Choroid plexus epithelial cell (primary cell): ENCODE measurements around the gene RAB42.
A peak's percentile ranks its signal among the peaks of the same experiment; 100 is the strongest.
"Not testable (repeated sequence)": the region's sequence is repeated elsewhere in the genome, so short reads cannot be mapped to it uniquely, and the experiment has no call there.

Experiments used
- DNase-seq: peaks from one replicate; pipeline ENCODE4 v3.0.0-alpha.2; 2010; ENCODE audit warnings: low read depth
- H3K4me3 ChIP-seq: 2 replicates; pipeline ENCODE4 v1.5.1; 2011; ENCODE audit warnings: low read depth, mild to moderate bottlenecking, control low read depth, low read length, moderate library complexity
- TF ChIP-seq, protein P1 (sequence below): conservative IDR thresholded peaks from 2 replicates; pipeline ENCODE4 v1.5.1; 2011; ENCODE audit warnings: low read depth, mild to moderate bottlenecking, control low read depth, inconsistent platforms, low read length, moderate library complexity

RAB42 gene

DNA sequence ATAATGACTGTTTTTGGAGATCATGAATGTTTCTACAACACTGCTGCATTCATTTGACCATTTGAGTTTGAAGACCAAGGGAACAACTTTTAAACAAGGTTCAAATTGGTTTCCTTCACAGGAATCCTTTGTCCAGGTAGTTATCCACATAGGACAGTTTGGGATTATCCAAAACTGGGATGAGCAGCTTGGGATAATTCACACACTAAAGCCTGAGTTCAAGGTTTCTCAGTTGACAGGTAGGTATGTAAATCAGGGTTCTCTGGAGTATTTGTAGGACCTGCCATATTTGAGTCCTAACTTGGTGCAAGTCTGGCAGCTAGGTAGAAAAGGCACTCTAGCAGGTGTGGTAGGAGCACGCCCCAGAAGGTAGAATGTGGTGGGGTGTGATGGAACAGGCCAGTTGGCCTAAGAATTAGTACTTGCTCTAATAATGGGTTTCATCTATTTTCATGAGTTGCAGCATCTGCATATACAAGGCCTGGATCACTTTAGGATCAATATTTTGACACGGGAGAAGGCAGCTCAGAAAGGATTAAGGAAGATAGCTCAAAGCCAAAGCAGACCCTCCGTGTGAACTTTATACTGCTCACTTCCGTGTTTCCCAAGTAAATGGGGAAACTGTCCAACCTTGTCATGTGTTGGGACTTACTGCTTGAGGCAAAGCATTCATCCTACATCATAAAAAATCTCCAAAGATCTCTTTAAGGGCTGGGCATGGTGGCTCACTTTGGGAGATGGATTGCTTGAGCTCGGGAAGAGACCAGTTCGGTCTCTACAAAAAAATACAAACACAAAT, 14.1 kb upstream of the RAB42 start:
- DNase-seq, result no peak
- TF ChIP-seq, protein P1, sequence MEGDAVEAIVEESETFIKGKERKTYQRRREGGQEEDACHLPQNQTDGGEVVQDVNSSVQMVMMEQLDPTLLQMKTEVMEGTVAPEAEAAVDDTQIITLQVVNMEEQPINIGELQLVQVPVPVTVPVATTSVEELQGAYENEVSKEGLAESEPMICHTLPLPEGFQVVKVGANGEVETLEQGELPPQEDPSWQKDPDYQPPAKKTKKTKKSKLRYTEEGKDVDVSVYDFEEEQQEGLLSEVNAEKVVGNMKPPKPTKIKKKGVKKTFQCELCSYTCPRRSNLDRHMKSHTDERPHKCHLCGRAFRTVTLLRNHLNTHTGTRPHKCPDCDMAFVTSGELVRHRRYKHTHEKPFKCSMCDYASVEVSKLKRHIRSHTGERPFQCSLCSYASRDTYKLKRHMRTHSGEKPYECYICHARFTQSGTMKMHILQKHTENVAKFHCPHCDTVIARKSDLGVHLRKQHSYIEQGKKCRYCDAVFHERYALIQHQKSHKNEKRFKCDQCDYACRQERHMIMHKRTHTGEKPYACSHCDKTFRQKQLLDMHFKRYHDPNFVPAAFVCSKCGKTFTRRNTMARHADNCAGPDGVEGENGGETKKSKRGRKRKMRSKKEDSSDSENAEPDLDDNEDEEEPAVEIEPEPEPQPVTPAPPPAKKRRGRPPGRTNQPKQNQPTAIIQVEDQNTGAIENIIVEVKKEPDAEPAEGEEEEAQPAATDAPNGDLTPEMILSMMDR, result no peak
- H3K4me3 ChIP-seq, result no peak overlapping the region

DNA sequence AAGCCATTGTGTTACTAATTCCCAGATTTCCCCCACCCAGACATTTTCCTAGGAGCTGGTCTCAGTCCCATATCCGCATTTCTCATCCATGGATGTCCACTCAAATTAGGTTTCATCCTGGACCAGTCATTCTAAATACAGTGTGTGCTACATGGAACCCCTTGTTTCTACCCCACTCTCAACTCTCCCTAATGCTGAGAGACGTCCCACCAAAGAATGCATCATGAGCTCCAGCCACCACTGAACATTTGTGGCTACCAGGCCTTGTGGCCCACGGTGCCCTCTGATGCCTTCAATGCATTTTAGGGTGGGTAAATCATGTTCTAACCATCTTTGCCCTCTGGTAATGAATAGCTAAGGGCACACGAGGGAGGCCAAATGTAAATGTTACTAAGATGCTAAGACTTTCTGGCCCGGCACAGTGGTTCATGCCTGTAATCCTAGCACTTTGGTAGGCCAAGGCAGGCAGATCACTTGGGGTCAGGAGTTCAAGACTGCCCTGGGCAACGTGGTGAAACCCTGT, 13.3 kb upstream of the RAB42 start:
- DNase-seq, result no peak
- TF ChIP-seq, protein P1, result no peak
- H3K4me3 ChIP-seq, result no peak overlapping the region

DNA sequence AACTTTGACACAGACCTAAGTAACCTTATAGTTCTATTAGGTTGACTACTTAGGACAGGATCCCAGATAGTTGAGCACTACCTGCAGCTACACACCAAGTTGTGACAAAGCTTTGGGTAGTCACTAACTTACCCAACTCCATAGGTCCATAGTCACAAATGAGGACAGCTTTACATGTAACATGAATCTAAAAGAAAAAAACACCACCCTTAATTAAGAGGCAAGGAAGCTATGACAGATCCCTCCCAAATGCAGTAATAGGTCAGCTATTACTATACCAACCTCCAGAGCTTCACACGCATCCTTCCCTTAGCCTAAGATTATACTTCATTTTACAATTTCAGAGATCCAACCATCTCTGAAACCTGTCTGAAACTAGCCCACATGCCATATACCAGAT, 12.7 kb upstream of the RAB42 start:
- H3K4me3 ChIP-seq, result peak overlapping the region; percentile 4
- no peak for DNase-seq
- TF ChIP-seq, protein P1, result no peak

DNA sequence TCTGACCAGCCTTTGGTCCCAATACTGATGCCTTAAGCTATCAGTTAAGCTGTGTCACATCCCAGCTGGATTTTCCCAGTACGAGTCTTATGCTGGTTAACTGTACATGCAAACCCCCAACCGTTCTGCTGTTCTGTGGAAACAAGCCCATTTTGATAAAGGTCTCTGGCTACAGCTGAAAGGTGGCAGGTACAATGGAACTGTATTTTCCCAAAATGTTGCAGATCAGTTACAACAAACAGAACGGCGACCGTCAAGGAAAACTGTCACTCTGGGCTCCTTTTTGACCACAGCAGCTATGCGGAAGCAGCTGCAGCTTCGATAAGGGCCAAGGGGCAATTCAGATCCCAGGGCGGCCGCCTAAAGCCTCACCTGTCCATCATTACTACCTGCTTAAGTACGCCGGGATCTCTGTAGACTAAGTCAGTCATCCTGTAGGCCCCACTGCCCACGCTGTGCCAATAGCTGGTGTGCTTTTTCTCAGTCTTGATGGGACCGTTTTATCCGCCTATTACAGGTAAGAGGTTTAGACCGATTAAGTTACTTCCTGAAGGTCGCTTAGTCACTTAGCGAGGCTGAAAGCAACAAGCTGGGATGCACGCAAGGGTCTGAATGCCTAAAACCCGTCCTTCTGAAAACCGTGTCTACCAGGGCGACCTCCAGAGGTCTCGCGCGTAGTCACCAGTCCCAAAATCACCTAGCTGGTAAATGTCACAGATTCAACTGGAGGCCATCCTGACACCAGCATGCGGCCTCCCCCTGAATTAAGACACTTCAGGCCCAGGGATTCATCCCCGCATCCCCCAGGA, 11.1 kb upstream of the RAB42 start:
- DNase-seq, result peak; percentile 39
- H3K4me3 ChIP-seq, result peak overlapping the region; percentile 93
- TF ChIP-seq, protein P1, result no peak

DNA sequence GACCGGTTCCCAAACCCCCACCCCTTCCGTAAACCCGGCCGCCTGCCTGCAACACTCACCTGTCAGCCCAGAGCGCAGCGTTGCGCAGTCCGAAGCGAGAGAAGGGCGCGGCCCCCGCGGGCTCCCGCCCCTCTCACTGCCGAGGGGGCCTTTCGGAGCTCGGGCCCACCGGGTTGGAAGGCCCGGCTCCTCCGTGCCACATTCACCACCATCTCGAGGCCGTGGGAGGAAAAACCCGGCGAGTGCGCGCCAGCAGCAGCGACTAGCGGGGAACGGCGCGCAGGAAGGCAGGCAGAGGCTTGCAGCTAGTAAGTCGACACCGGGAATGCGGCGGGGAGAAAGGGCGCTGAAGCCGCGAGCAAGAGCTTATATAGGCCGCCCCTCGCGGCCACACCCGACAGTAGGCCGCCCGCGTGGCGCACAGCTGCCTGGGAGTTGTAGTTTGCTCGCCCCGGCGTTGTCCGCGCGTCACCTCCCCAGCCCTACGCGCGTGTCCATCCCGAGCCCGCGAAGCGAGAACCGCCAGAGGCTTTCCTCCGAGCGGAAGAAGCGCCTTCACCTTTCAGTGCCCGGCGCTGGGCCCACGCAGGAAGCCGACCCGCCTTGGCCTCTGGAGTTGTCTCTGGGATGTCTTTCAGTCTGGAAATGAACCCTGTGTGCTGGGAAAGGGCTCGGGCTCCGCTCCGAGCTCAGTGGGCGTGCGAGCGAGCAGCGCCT, 10.4 kb upstream of the RAB42 start:
- TF ChIP-seq, protein P1, result peak; percentile 6
- peak overlapping the region; percentile 93 for H3K4me3 ChIP-seq
- peak; percentile 98 for DNase-seq

DNA sequence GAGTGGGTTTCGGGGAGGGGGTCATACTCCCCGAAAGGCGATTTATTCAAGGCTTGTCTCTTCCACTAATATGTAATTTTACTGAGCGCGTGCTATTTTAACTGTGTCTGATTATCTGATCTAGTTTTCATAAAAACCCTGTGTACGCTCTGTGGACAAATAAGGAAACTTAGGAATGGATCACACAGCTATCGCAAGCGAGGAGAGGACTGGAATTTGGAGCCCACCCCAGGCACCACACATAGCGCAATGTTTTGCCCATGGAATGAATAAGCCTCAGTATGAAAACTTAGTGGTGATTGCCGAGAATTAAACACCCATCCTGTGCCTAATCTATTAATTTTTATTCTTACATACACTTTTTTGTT, 9.8 kb upstream of the RAB42 start:
- TF ChIP-seq, protein P1, result no peak
- peak; percentile 54 for DNase-seq
- peak overlapping the region; percentile 93 for H3K4me3 ChIP-seq

DNA sequence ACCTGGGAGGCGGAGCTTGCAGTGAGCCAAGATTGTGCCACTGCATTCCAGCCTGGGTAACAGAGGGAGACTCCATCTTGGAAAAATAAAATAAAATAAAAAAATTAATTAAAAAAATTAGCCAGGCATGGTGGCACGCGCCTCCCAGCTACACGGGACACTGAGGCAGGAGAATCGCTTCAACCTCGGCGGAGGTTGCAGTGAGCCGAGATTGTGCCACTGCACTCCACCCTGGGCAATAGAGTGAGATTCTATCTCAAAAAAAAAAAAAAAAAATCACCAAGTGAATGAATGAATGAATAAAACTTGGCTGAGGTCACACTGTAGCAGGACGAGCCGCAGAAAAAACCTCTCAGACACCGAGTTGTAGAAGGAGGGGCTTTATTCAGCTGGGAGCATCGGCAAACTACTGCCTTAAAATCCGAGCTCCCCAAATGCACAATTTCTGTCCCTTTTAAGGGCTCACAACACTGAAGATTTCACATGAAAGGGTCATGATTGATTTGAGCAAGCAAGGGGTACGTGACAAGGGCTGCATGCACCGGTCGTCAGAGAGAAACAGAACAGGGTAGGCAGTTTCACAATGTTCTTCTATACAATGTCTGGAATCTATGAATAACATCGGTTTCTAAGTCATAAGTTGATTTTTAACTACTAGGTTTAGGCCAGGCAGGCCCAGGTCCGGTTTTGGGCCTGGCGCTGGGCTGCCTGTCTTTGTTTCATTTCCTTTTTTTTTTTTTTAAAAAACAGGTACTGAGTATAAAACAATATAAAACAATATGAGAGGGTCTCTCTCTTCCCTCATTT, 5.3 kb upstream of the RAB42 start:
- not testable (repeated sequence) for DNase-seq, H3K4me3 ChIP-seq
